ENCODE results near the gene SERINC4. TPM values are rescaled to one million over a fixed set of nuclear protein-coding genes. Genes with fewer than 3 reads are reported as not detected.
"Not testable (repeated sequence)": the region's sequence is repeated elsewhere in the genome, so short reads cannot be mapped to it uniquely, and the experiment has no call there.

Gene SERINC4
- total RNA-seq, 1 experiment from 2014 or later, result not detected

DNA sequence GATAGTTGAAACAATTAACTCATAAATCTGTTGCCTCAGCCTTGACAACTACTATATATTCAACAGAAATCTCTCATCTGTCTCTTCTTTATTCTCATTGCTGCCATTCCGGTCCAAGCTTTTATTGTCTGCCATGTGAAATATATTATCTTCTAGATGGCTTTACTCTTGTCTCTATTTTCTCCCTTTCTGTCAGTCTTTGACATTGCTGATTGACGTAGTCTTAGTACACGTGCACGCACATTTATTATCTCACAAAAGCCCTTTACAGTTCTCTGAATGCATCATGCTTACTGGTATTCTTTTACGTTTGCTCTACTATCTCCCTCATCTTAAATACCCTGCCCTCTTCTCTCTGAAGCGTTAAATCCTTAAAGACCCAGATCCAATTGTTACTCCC lies 48.1 kb downstream of the SERINC4 start:
- peaks cover 14% of the 10 kb centered on the region for H3K4me1 Mint-ChIP-seq (ENCODE audit: insufficient read depth, unreplicated experiment)
- intact Hi-C loops (cut with micrococcal nuclease), result no loop called here
- ChIA-PET CTCF (no interaction called here), POLR2A (no interaction called here)
- BruUV-seq (replicated peaks), result no TSS peak
- H3K9me3 Mint-ChIP-seq (ENCODE audit: unreplicated experiment), result no peaks in the 10 kb centered on the region
- TF ChIP-seq, protein P1, sequence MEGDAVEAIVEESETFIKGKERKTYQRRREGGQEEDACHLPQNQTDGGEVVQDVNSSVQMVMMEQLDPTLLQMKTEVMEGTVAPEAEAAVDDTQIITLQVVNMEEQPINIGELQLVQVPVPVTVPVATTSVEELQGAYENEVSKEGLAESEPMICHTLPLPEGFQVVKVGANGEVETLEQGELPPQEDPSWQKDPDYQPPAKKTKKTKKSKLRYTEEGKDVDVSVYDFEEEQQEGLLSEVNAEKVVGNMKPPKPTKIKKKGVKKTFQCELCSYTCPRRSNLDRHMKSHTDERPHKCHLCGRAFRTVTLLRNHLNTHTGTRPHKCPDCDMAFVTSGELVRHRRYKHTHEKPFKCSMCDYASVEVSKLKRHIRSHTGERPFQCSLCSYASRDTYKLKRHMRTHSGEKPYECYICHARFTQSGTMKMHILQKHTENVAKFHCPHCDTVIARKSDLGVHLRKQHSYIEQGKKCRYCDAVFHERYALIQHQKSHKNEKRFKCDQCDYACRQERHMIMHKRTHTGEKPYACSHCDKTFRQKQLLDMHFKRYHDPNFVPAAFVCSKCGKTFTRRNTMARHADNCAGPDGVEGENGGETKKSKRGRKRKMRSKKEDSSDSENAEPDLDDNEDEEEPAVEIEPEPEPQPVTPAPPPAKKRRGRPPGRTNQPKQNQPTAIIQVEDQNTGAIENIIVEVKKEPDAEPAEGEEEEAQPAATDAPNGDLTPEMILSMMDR (IDR thresholded peaks at IDR 0.05; ENCODE audit: unreplicated experiment), result no peak
- H3K27ac Mint-ChIP-seq (ENCODE audit: low read depth, unreplicated experiment), result no peak overlapping the region
- DNase-seq (ENCODE audit: unreplicated experiment), result no peak
- H3K27me3 Mint-ChIP-seq (ENCODE audit: insufficient read depth, unreplicated experiment), result no peaks in the 10 kb centered on the region
- peaks cover 71% of the 10 kb centered on the region for H3K36me3 Mint-ChIP-seq (ENCODE audit: insufficient read depth, unreplicated experiment)
- no peak overlapping the region for H3K4me3 Mint-ChIP-seq (ENCODE audit: unreplicated experiment)

DNA sequence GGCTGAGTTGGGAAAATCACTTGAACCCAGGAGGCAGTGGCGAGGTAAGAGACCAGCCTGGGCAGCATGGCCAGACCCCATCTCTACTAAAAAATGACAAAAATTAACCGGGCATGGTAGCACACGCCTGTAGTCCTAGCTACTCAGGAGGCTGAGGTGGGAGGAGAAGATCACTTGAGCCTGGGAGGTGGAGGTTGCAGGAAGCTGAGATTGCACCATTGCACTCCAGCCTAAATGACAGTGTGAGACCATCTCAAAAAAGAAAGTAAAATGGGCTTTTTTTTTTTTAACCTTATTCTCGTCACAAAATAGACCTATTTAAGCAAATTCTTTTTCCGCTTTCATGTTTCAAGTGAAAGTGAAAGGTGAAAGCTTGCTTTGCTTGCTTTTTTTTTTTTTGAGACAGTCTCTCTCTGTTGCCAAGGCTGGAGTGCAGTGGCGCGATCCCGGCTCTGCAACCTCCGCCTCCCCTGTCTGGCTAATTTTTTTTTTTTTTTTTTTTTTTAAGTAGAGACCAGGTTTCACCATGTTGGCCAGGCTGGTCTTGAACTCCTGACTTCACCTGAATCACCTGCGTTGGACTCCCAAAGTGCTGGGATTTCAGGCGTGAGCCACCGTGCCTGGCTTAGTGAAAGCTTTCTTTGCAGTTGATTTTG lies 50.2 kb downstream of the SERINC4 start:
- DNase-seq (ENCODE audit: unreplicated experiment), result peak; percentile 4
- no peaks in the 10 kb centered on the region for H3K27me3 Mint-ChIP-seq (ENCODE audit: insufficient read depth, unreplicated experiment)
- TF ChIP-seq, protein P1 (IDR thresholded peaks at IDR 0.05; ENCODE audit: unreplicated experiment), result no peak
- peaks cover 53% of the 10 kb centered on the region for H3K36me3 Mint-ChIP-seq (ENCODE audit: insufficient read depth, unreplicated experiment)
- ChIA-PET POLR2A (interaction anchor here (0.9 to 1.3 kb wide), 2 partner anchors 27 to 50 kb away, joined by 3 to 8 read pairs; partner anchors contain the start of genes ELL3, HYPK and SERINC4), CTCF (interaction anchor here (1.3 kb wide), 1 partner anchor 27 kb away, joined by 3 read pairs; the partner anchor contains the start of gene ELL3)
- H3K4me3 Mint-ChIP-seq (ENCODE audit: unreplicated experiment), result no peak overlapping the region
- BruUV-seq (replicated peaks), result no TSS peak
- H3K4me1 Mint-ChIP-seq (ENCODE audit: insufficient read depth, unreplicated experiment), result peaks cover 14% of the 10 kb centered on the region
- no peaks in the 10 kb centered on the region for H3K9me3 Mint-ChIP-seq (ENCODE audit: unreplicated experiment)
- intact Hi-C loops (cut with micrococcal nuclease), result no loop called here
- no peak overlapping the region for H3K27ac Mint-ChIP-seq (ENCODE audit: low read depth, unreplicated experiment)

DNA sequence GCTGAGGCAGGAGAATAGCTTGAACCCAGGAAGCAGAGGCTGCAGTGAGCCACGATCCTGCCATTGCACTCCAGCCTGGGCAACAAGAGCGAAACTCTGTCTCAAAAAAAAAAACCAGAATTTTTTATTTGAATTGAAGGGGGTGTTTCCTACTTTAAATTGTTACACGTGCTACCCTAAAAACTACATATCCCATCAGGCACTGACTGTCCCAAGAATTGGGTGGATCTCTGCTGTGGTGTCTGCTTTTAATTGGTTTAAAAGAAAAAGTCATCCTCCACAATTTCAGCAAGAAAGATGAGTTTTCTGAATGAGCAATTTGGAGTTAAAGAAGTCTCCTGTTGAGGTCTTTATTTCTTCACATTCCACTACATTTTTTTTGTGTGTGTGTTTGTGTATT lies 51.6 kb downstream of the SERINC4 start:
- Mint-ChIP-seq H3K4me1 (ENCODE audit: insufficient read depth, unreplicated experiment) (peaks cover 14% of the 10 kb centered on the region), H3K36me3 (ENCODE audit: insufficient read depth, unreplicated experiment) (peaks cover 43% of the 10 kb centered on the region), H3K9me3 (ENCODE audit: unreplicated experiment) (no peaks in the 10 kb centered on the region), H3K27ac (ENCODE audit: low read depth, unreplicated experiment) (peak overlapping the region; percentile 91), H3K4me3 (ENCODE audit: unreplicated experiment) (peak overlapping the region; percentile 87), H3K27me3 (ENCODE audit: insufficient read depth, unreplicated experiment) (no peaks in the 10 kb centered on the region)
- ChIA-PET POLR2A (interaction anchor here (1.3 to 3.9 kb wide), 2 partner anchors 27 to 28 kb away, joined by 5 to 15 read pairs; partner anchors contain the start of gene ELL3), CTCF (interaction anchor here (1.3 kb wide), 1 partner anchor 28 kb away, joined by 3 read pairs; the partner anchor contains the start of gene ELL3)
- peak; percentile 23 for DNase-seq (ENCODE audit: unreplicated experiment)
- TF ChIP-seq, protein P1 (IDR thresholded peaks at IDR 0.05; ENCODE audit: unreplicated experiment), result no peak
- no TSS peak for BruUV-seq (replicated peaks)
- intact Hi-C loops (cut with micrococcal nuclease), result no loop called here

DNA sequence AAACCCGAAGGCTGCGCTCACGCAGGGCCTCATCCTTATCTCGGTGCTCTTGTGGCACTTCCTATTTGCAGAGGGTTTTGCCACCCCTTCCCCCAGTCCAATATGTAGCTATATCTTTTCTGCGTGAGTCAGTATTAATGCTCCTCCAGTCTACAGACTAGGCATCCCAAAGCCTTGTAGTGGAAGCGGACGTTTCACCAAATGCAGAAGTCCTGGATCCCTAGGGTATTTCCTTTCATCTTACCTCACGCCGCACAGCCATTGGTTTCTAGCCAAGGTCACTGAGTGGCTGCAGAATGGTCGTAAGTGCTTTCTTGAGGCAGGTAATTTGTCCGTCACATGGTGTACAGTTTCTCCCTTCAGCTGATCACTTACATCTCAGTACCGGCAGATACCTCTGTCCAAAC lies 53.1 kb downstream of the SERINC4 start:
- Mint-ChIP-seq H3K36me3 (ENCODE audit: insufficient read depth, unreplicated experiment) (peaks cover 34% of the 10 kb centered on the region), H3K4me3 (ENCODE audit: unreplicated experiment) (peak overlapping the region; percentile 87), H3K27ac (ENCODE audit: low read depth, unreplicated experiment) (peak overlapping the region; percentile 91)
- H3K27me3 Mint-ChIP-seq (ENCODE audit: insufficient read depth, unreplicated experiment); intact Hi-C loops (cut with micrococcal nuclease); H3K9me3 Mint-ChIP-seq (ENCODE audit: unreplicated experiment); BruUV-seq (replicated peaks); H3K4me1 Mint-ChIP-seq (ENCODE audit: insufficient read depth, unreplicated experiment): not testable (repeated sequence)
- peak; percentile 34 for DNase-seq (ENCODE audit: unreplicated experiment)
- POLR2A ChIA-PET, result interaction anchor here (0.7 to 3.9 kb wide), 8 partner anchors 18 to 247 kb away, joined by 3 to 22 read pairs (median 5); partner anchors contain the start of genes ELL3 and MFAP1
- CTCF ChIA-PET, result interaction anchor here (0.7 kb wide), 1 partner anchor 23 kb away, joined by 3 read pairs; no protein-coding TSS in a partner anchor

Measured in MCF 10A (cell line).